OCI-LY1 (cell line): ENCODE results near the gene GARRE1.

Experiments used
- H2AFZ ChIP-seq: fragments of 200-600 bp; sonication (generic), shearing (Covaris generic); 2 replicates; pipeline ENCODE4 v1.6.0; 2014; ENCODE audit warnings: antibody characterized with exemption, mild to moderate bottlenecking, low read length
- H3F3A ChIP-seq: fragments of 200-600 bp; sonication (generic), shearing (Covaris generic); 2 replicates; pipeline ENCODE4 v1.6.0; 2014; ENCODE audit warnings: mild to moderate bottlenecking, antibody characterized with exemption, low read length, moderate library complexity; ENCODE audit not compliant: insufficient read depth
- H3K27ac ChIP-seq: fragments of 200-600 bp; sonication (generic); 2 replicates; pipeline ENCODE4 v1.5.1; 2014; ENCODE audit warnings: low read length, mixed run types, mild to moderate bottlenecking, low read depth; ENCODE audit not compliant: poor library complexity, severe bottlenecking
- H3K27me3 ChIP-seq: fragments of 200-600 bp; sonication (generic); 2 replicates; pipeline ENCODE4 v1.6.0; 2014; ENCODE audit warnings: antibody characterized with exemption, mild to moderate bottlenecking, low read length, moderate library complexity; ENCODE audit not compliant: insufficient read depth
- H3K36me3 ChIP-seq: fragments of 200-600 bp; sonication (generic); 2 replicates; pipeline ENCODE4 v1.6.1; 2014; ENCODE audit warnings: mild to moderate bottlenecking, antibody characterized with exemption, low read length, moderate library complexity, mixed read lengths; ENCODE audit not compliant: insufficient read depth
- H3K4me1 ChIP-seq: fragments of 200-600 bp; sonication (generic); 2 replicates; pipeline ENCODE4 v1.5.1; 2014; ENCODE audit warnings: mild to moderate bottlenecking, low read length, moderate library complexity; ENCODE audit not compliant: insufficient read depth, severe bottlenecking
- H3K4me2 ChIP-seq: fragments of 200-600 bp; sonication (generic), shearing (Covaris generic); 2 replicates; pipeline ENCODE4 v1.6.1; 2014; ENCODE audit warnings: low read length
- H3K4me3 ChIP-seq: fragments of 200-600 bp; sonication (generic); 2 replicates; pipeline ENCODE4 v1.5.1; 2014; ENCODE audit warnings: low read length, low read depth, mild to moderate bottlenecking, mixed read lengths; ENCODE audit not compliant: poor library complexity, severe bottlenecking
- H3K79me2 ChIP-seq: fragments of 200-600 bp; shearing (Covaris generic); 2 replicates; pipeline ENCODE4 v1.6.1; 2016; ENCODE audit warnings: mixed run types, low read length, mixed read lengths; ENCODE audit not compliant: insufficient read depth
- H3K9ac ChIP-seq: fragments of 200-600 bp; sonication (generic), shearing (Covaris generic); 2 replicates; pipeline ENCODE4 v1.6.1; 2014; ENCODE audit warnings: mild to moderate bottlenecking, low read length, mixed read lengths
- H3K9me2 ChIP-seq: fragments of 200-600 bp; sonication (generic), shearing (Covaris generic); 2 replicates; pipeline ENCODE4 v1.6.1; 2014; ENCODE audit warnings: low read depth, mild to moderate bottlenecking, low read length, mixed read lengths
- H3K9me3 ChIP-seq: fragments of 200-600 bp; shearing (Covaris generic); 2 replicates; pipeline ENCODE4 v1.6.1; 2014; ENCODE audit warnings: low read length, mixed read lengths
- H4K20me1 ChIP-seq: fragments of 200-600 bp; sonication (generic), shearing (Covaris generic); 2 replicates; pipeline ENCODE4 v1.6.0; 2016; ENCODE audit warnings: mild to moderate bottlenecking, low read length; ENCODE audit not compliant: insufficient read depth
- EZH2 ChIP-seq: fragments of 200-600 bp; sonication (generic), shearing (Covaris generic); IDR thresholded peaks from 2 replicates; pipeline ENCODE4 v1.8.0; 2017; ENCODE audit warnings: borderline replicate concordance, mixed run types, mild to moderate bottlenecking, antibody characterized with exemption, low read length, moderate library complexity, mixed read lengths
- TF ChIP-seq, protein P1 (sequence below): fragments of 200-600 bp; sonication (generic), shearing (Covaris generic); IDR thresholded peaks from 2 replicates; pipeline ENCODE4 v1.5.1; 2017; ENCODE audit warnings: mild to moderate bottlenecking, antibody characterized with exemption, low read length, moderate library complexity, mixed read lengths

The GARRE1 gene

DNA sequence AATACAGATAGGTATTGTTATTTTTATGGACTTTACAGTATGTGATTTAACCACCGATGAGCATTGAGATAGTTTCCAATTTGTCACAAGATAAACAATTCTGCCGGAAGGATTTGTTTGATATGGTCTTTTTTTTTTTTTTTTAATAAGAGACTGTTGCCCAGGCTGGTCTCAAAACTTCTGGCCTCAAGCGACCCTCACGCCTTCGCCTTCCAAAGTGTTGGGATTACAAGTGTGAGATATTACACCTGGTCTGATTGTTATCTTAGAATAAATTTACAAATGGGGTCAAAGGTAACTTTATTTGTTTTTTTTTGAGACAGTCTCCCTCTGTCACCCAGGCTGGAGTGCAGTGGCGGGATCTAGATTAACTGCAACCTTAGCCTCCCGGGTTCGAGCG, 1.2 kb downstream of the GARRE1 start:
- no peaks in the 10 kb centered on the region for H3K9me3 ChIP-seq
- H3K27me3 ChIP-seq = no peaks in the 10 kb centered on the region
- H3K27ac ChIP-seq = no peak overlapping the region
- no peaks in the 10 kb centered on the region for H4K20me1 ChIP-seq
- peak overlapping the region; percentile 96 for H3K4me2 ChIP-seq
- TF ChIP-seq, protein P1, sequence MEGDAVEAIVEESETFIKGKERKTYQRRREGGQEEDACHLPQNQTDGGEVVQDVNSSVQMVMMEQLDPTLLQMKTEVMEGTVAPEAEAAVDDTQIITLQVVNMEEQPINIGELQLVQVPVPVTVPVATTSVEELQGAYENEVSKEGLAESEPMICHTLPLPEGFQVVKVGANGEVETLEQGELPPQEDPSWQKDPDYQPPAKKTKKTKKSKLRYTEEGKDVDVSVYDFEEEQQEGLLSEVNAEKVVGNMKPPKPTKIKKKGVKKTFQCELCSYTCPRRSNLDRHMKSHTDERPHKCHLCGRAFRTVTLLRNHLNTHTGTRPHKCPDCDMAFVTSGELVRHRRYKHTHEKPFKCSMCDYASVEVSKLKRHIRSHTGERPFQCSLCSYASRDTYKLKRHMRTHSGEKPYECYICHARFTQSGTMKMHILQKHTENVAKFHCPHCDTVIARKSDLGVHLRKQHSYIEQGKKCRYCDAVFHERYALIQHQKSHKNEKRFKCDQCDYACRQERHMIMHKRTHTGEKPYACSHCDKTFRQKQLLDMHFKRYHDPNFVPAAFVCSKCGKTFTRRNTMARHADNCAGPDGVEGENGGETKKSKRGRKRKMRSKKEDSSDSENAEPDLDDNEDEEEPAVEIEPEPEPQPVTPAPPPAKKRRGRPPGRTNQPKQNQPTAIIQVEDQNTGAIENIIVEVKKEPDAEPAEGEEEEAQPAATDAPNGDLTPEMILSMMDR = no peak
- no peak for TF ChIP-seq EZH2
- 0 out of 2 replicates have a peak, but pooled peaks cover 3% of the 10 kb centered on the region for H3F3A ChIP-seq
- no peaks in the 10 kb centered on the region for H3K9me2 ChIP-seq
- H3K4me1 ChIP-seq = peaks cover 14% of the 10 kb centered on the region
- H2AFZ ChIP-seq = no peak overlapping the region
- H3K79me2 ChIP-seq = no peaks in the 10 kb centered on the region
- H3K36me3 ChIP-seq = no peaks in the 10 kb centered on the region
- peak overlapping the region; percentile 77 for H3K4me3 ChIP-seq
- peak overlapping the region; percentile 67 for H3K9ac ChIP-seq

DNA sequence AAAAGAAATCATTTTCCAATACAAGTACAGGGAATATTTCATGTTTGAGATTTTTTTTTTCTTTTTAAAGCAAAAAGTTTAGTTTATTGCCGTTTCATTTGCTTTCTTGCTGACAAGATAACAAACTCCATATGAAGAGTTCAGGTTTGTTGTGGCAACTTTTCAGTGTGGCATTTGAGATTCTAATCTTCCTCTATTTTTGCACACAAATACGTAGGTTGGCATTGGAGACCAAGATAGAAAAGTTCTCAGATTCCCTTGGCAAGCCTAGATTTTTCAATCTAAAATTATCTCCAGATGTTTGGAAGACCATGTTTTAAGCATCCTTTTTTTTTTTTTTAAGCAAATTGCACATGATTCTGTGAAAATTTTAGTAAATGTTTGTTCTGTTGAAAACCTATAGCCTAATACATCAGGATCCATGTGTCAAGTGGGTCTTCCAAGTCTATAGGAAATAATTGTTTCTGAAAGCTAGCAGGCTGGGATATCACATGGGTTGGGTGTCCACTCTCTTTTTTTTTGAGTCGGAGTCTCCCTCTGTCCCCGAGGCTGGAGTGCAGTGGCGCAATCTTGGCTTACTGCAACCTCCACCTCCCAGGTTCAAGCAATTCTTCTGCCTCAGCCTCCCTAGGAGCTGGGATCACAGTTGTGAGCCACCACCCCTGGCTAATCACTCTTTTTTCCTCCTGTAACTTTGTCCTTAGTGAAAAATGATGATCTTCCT, 2.6 kb downstream of the GARRE1 start:
- H3K9me2 ChIP-seq = no peaks in the 10 kb centered on the region
- no peak overlapping the region for H3K27ac ChIP-seq
- peaks cover 14% of the 10 kb centered on the region for H3K4me1 ChIP-seq
- no peaks in the 10 kb centered on the region for H3K27me3 ChIP-seq
- 0 out of 2 replicates have a peak, but pooled peaks cover 3% of the 10 kb centered on the region for H3F3A ChIP-seq
- H3K9me3 ChIP-seq = no peaks in the 10 kb centered on the region
- H3K4me3 ChIP-seq = no peak overlapping the region
- H2AFZ ChIP-seq = no peak overlapping the region
- no peaks in the 10 kb centered on the region for H3K36me3 ChIP-seq
- TF ChIP-seq, protein P1 = no peak
- no peak for TF ChIP-seq EZH2
- H3K4me2 ChIP-seq = no peak overlapping the region
- H3K79me2 ChIP-seq = no peaks in the 10 kb centered on the region
- H3K9ac ChIP-seq = no peak overlapping the region
- no peaks in the 10 kb centered on the region for H4K20me1 ChIP-seq

DNA sequence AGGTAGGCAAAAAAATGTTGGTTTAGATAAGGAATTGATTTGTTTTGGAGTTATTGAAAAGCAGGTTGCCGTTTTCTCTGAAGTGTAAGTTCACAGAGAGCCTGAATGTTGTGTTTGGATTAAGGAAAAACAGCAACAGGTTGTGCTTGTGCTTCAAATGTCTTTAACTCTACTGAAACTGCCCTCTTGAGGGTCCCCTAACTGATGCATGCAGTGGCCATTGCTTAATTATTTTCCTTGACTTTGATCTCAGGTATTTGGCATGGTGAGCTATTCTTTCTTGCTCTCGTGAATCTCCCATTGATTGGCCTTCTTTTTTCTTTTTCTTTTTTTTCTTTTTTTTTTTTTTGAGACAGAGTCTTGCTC, 3.2 kb downstream of the GARRE1 start:
- no peak overlapping the region for H3K4me2 ChIP-seq
- no peak overlapping the region for H3K9ac ChIP-seq
- TF ChIP-seq EZH2 = no peak
- H2AFZ ChIP-seq = no peak overlapping the region
- no peaks in the 10 kb centered on the region for H3K9me2 ChIP-seq
- no peaks in the 10 kb centered on the region for H3K9me3 ChIP-seq
- H3K27me3 ChIP-seq = no peaks in the 10 kb centered on the region
- 0 out of 2 replicates have a peak, but pooled peaks cover 3% of the 10 kb centered on the region for H3F3A ChIP-seq
- peaks cover 14% of the 10 kb centered on the region for H3K4me1 ChIP-seq
- no peaks in the 10 kb centered on the region for H4K20me1 ChIP-seq
- H3K79me2 ChIP-seq = no peaks in the 10 kb centered on the region
- no peak overlapping the region for H3K27ac ChIP-seq
- no peak overlapping the region for H3K4me3 ChIP-seq
- no peaks in the 10 kb centered on the region for H3K36me3 ChIP-seq
